Keratinocyte (primary cell): ENCODE results near the gene B3GNT2. TPM values are rescaled to one million over a fixed set of nuclear protein-coding genes. Genes with fewer than 3 reads are reported as not detected.

ENCODE experiments used
- DNase-seq: peaks from one replicate; pipeline ENCODE4 v3.0.0-alpha.2; 2011; ENCODE audit warnings: low read depth, missing footprints, low spot score
- FAIRE-seq: peaks from 2 replicates; lab custom pipeline; 2011; peaks lifted over from hg19 to GRCh38; lab: Jason Lieb, UNC
- H2AFZ ChIP-seq: 2 replicates; pipeline ENCODE4 v1.6.0; 2012; ENCODE audit warnings: low read length, control low read depth, inconsistent platforms; ENCODE audit not compliant: control insufficient read depth
- H3K27ac ChIP-seq: 2 replicates; pipeline ENCODE4 v1.5.1; 2011; ENCODE audit warnings: low read length; ENCODE audit not compliant: control insufficient read depth, insufficient read depth
- H3K27me3 ChIP-seq: 3 replicates; pipeline ENCODE4 v1.6.0; 2011; ENCODE audit warnings: low read length; ENCODE audit not compliant: control insufficient read depth, insufficient read depth; ENCODE audit errors: extremely low read depth
- H3K36me3 ChIP-seq, 2 experiments: 2 replicates in 1 of 2; 3 replicates in 1 of 2; pipeline ENCODE4 v1.5.1; 2011; ENCODE audit warnings: low read length in 2 of 2, mild to moderate bottlenecking in 1 of 2; ENCODE audit not compliant: control insufficient read depth in 2 of 2, insufficient read depth in 2 of 2; ENCODE audit errors: extremely low read depth in 1 of 2
- H3K4me1 ChIP-seq: 3 replicates; pipeline ENCODE4 v1.5.1; 2011; ENCODE audit warnings: low read length; ENCODE audit not compliant: control insufficient read depth, insufficient read depth; ENCODE audit errors: extremely low read depth
- H3K4me2 ChIP-seq: 3 replicates; pipeline ENCODE4 v1.6.0; 2011; ENCODE audit warnings: low read depth, low read length; ENCODE audit not compliant: control insufficient read depth, insufficient read depth; ENCODE audit errors: extremely low read depth
- H3K4me3 ChIP-seq, 3 experiments: fragments of 200-600 bp in 1 of 3; sonication (generic) in 1 of 3; 2 replicates in 2 of 3; 3 replicates in 1 of 3; pipeline ENCODE4 v1.5.1; 2011 to 2016; ENCODE audit warnings: low read length in 3 of 3, mild to moderate bottlenecking in 3 of 3, control low read depth in 2 of 3, inconsistent platforms in 1 of 3, low read depth in 1 of 3, mixed read lengths in 1 of 3, mixed run types in 1 of 3, moderate library complexity in 1 of 3; ENCODE audit not compliant: control insufficient read depth in 2 of 3, insufficient read depth in 2 of 3; ENCODE audit errors: extremely low read depth in 1 of 3
- H3K79me2 ChIP-seq: 2 replicates; pipeline ENCODE4 v1.6.0; 2012; ENCODE audit warnings: low read length; ENCODE audit not compliant: control insufficient read depth, insufficient read depth
- H3K9ac ChIP-seq: 3 replicates; pipeline ENCODE4 v1.6.0; 2011; ENCODE audit warnings: low read length; ENCODE audit not compliant: control insufficient read depth, insufficient read depth; ENCODE audit errors: extremely low read depth
- H3K9me1 ChIP-seq: 3 replicates; pipeline ENCODE4 v1.6.0; 2011; ENCODE audit warnings: low read length; ENCODE audit not compliant: control insufficient read depth, insufficient read depth; ENCODE audit errors: extremely low read depth
- H3K9me3 ChIP-seq: 2 replicates; pipeline ENCODE4 v1.5.1; 2012; ENCODE audit warnings: low read depth, low read length; ENCODE audit not compliant: control insufficient read depth
- H4K20me1 ChIP-seq: 3 replicates; pipeline ENCODE4 v1.6.0; 2011; ENCODE audit warnings: low read length; ENCODE audit not compliant: control insufficient read depth, insufficient read depth; ENCODE audit errors: extremely low read depth
- EZH2 ChIP-seq: IDR thresholded peaks from one replicate; pipeline ENCODE4 v1.6.1; 2012; ENCODE audit warnings: inconsistent platforms, mild to moderate bottlenecking, low read length, moderate library complexity
- dilution Hi-C: fragments of 300-500 bp; cut with MboI; formaldehyde crosslinking; loops from one replicate; pipeline ENCODE4 v1.7.0; 2020; ENCODE audit warnings: low sequenced_read_pairs; ENCODE audit not compliant: extremely low pct_ligation_motif_present
- polyA plus RNA-seq, 5 experiments: library from polyadenylated mRNA; depleted of rRNA in 3 of 5; stranded (reverse) in 3 of 5; stranded (forward) in 1 of 5; unstranded in 1 of 5; fragments of >200 nt; gene quantifications; 1 replicate in 1 of 5; 2 replicates in 3 of 5; 3 replicates in 1 of 5; pipeline versions ENCODE4 v1.2.1 to v1.2.3, GENCODE V29; 2011 to 2012; ENCODE audit warnings: missing spikeins in 2 of 5, low read depth in 1 of 5, low replicate concordance in 1 of 5
- TF ChIP-seq, protein P1 (sequence below), 3 experiments: IDR thresholded peaks in 1 of 3; conservative IDR thresholded peaks in 1 of 3; optimal IDR thresholded peaks in 1 of 3; 2 replicates in 2 of 3; 3 replicates in 1 of 3; pipeline versions ENCODE3 to v1.5.1; 2011; ENCODE audit warnings: low read length in 3 of 3, mild to moderate bottlenecking in 3 of 3, moderate library complexity in 2 of 3, control low read depth in 1 of 3, inconsistent platforms in 1 of 3; ENCODE audit not compliant: insufficient read depth in 2 of 3; ENCODE audit errors: extremely low read depth in 1 of 3

Gene B3GNT2
- polyA plus RNA-seq, 1 donor (not counting 4 experiments of a cell fraction or from before 2014, with no cell fraction given), result 44.3 TPM

DNA sequence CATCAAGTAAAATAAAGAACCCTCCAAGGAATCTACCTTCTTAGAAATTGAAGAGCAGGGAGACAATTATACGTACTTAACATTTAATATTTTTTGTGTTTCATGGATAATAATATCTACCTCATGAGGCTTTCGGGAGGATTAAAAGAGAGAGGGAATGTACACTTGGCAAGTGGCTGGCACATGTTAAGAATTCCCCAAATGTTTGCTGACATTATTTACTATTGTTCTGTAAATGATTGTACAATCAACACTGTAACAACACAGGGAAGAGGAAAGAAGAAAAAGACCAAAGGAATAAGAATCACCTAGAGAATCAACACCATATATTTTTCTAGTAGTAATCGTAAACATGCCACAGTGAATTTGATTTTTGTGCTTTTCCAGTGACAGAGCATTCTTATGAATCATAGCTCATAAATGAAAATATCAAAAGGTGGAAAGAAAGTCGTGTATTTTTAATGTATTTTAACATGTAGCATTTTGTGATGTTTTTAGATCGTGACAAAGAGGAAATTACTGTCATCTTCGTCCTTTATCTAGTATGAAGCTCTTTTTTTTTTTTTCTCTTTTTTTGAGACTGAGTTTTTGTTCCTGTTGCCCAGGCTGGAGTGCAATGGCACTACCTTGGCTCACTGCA is 67.3 kb downstream of the B3GNT2 start:
- H3K9ac ChIP-seq, result no peak overlapping the region
- DNase-seq (no peak), FAIRE-seq (no peak)
- H3K27me3 ChIP-seq, result no peaks in the 10 kb centered on the region
- H3K79me2 ChIP-seq, result no peaks in the 10 kb centered on the region
- no peak overlapping the region for H3K27ac ChIP-seq
- no peaks in the 10 kb centered on the region for H3K36me3 ChIP-seq
- H3K9me1 ChIP-seq, result no peaks in the 10 kb centered on the region
- no peaks in the 10 kb centered on the region for H3K4me1 ChIP-seq
- H3K9me3 ChIP-seq, result no peaks in the 10 kb centered on the region
- H3K4me3 ChIP-seq, result no peak overlapping the region
- dilution Hi-C loops, result no loop called here
- TF ChIP-seq, protein P1, sequence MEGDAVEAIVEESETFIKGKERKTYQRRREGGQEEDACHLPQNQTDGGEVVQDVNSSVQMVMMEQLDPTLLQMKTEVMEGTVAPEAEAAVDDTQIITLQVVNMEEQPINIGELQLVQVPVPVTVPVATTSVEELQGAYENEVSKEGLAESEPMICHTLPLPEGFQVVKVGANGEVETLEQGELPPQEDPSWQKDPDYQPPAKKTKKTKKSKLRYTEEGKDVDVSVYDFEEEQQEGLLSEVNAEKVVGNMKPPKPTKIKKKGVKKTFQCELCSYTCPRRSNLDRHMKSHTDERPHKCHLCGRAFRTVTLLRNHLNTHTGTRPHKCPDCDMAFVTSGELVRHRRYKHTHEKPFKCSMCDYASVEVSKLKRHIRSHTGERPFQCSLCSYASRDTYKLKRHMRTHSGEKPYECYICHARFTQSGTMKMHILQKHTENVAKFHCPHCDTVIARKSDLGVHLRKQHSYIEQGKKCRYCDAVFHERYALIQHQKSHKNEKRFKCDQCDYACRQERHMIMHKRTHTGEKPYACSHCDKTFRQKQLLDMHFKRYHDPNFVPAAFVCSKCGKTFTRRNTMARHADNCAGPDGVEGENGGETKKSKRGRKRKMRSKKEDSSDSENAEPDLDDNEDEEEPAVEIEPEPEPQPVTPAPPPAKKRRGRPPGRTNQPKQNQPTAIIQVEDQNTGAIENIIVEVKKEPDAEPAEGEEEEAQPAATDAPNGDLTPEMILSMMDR (optimal IDR thresholded peaks at IDR 0.05 in 1 of 3, IDR thresholded peaks at IDR 0.05 in 1 of 3, conservative IDR thresholded peaks at IDR 0.05 in 1 of 3; ENCODE audit: extremely low read depth in 1 of 3, insufficient read depth in 2 of 3, low read length in 3 of 3), result no peak
- no peak for TF ChIP-seq EZH2
- no peak overlapping the region for H3K4me2 ChIP-seq
- H2AFZ ChIP-seq, result no peak overlapping the region
- H4K20me1 ChIP-seq, result no peaks in the 10 kb centered on the region

DNA sequence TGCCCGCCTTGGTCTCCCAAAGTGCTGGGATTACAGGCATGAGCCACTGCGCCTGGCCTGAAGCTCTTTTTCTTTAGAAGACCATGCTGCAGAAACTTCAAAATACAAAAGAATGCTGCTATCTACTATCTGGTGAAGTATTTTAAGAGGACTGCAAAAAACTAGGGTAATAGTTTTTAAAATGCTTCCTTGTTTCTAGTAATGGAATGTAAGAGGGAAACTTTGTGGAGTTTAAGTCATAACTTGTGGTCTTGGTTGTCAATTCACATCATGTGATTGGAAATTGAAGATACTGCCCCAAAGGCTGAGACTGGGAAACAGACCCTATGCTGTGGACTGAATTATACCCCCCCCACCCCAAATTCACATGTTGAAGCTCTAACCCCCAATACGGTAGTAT is 68.3 kb downstream of the B3GNT2 start:
- Histone ChIP-seq H3K36me3 (no peaks in the 10 kb centered on the region), H3K9me1 (no peaks in the 10 kb centered on the region), H2AFZ (no peak overlapping the region), H3K9ac (no peak overlapping the region), H3K4me3 (no peak overlapping the region), H3K27me3 (no peaks in the 10 kb centered on the region), H3K4me1 (no peaks in the 10 kb centered on the region), H3K27ac (no peak overlapping the region), H3K9me3 (no peaks in the 10 kb centered on the region), H4K20me1 (no peaks in the 10 kb centered on the region), H3K4me2 (no peak overlapping the region), H3K79me2 (no peaks in the 10 kb centered on the region)
- TF ChIP-seq, protein P1 (optimal IDR thresholded peaks at IDR 0.05 in 1 of 3, IDR thresholded peaks at IDR 0.05 in 1 of 3, conservative IDR thresholded peaks at IDR 0.05 in 1 of 3; ENCODE audit: extremely low read depth in 1 of 3, insufficient read depth in 2 of 3, low read length in 3 of 3), result no peak
- no peak for TF ChIP-seq EZH2
- dilution Hi-C loops, result no loop called here
- DNase-seq (no peak), FAIRE-seq (no peak)
